DMS 273 treated with DMSO at 0.1 percent for 48 hours (cell line): ENCODE data around the gene JUND.

Source experiments
- DNase-seq: peaks from one replicate; lab custom pipeline; 2025; lab: John Stamatoyannopoulos, UW

The JUND gene

GRCh38 chr19:18234194-18234593 lies 47.2 kb downstream of the JUND start:
- no peak for DNase-seq

- DNase-seq: no peak
Observed at GRCh38 chr19:18233224-18233825, 48.1 kb downstream of the JUND start.

- DNase-seq: no peak
Observed at GRCh38 chr19:18232540-18233223, 48.7 kb downstream of the JUND start.

- DNase-seq: no peak
Observed at GRCh38 chr19:18231775-18232174, 49.6 kb downstream of the JUND start.

GRCh38 chr19:18230941-18231734 lies 50.3 kb downstream of the JUND start:
- DNase-seq: no peak

GRCh38 chr19:18229915-18230314 lies 51.5 kb downstream of the JUND start:
- no peak for DNase-seq
